Activated CD4-positive, alpha-beta T cell treated with anti-CD3 and anti-CD28 coated beads, Interleukin-2, amount 50 U/mL, for 48 hours (primary cell): ENCODE measurements around the gene CCIN.
"Not testable (repeated sequence)": the region's sequence is repeated elsewhere in the genome, so short reads cannot be mapped to it uniquely, and the experiment has no call there.

Experiments
- DNase-seq, 2 experiments: peaks; one replicate each; pipeline ENCODE4 v3.0.0-alpha.2; 2020

Gene CCIN

GRCh38 chr9:36169166-36169565, at the start of gene CCIN:
Gene CCIN (plus strand): TSS chr9:36169388. CDS start chr9:36169503, 115 bp downstream.
- no peak for DNase-seq

GRCh38 chr9:36119476-36119875, 49.7 kb upstream of the CCIN start:
- no peak for DNase-seq

- DNase-seq = no peak
These were observed 48.5 kb upstream of the CCIN start for GRCh38 chr9:36120705-36121104.

GRCh38 chr9:36121971-36122370, 47.2 kb upstream of the CCIN start:
- no peak for DNase-seq

- no peak for DNase-seq
These were observed 45.7 kb upstream of the CCIN start for GRCh38 chr9:36123515-36123914.

GRCh38 chr9:36125062-36125855, 43.9 kb upstream of the CCIN start:
- no peak for DNase-seq

- no peak for DNase-seq
These were observed 43.0 kb upstream of the CCIN start for GRCh38 chr9:36126016-36126730.

- DNase-seq = no peak
These were observed 41.4 kb upstream of the CCIN start for GRCh38 chr9:36127652-36128244.

- DNase-seq = no peak
These were observed 40.8 kb upstream of the CCIN start for GRCh38 chr9:36128349-36128748.

GRCh38 chr9:36129139-36129538, 40.0 kb upstream of the CCIN start:
- no peak for DNase-seq

GRCh38 chr9:36131666-36132065, 37.5 kb upstream of the CCIN start:
- not testable (repeated sequence) for DNase-seq

- no peak for DNase-seq
These were observed 37.1 kb upstream of the CCIN start for GRCh38 chr9:36132086-36132485.

- DNase-seq = no peak
These were observed 34.3 kb upstream of the CCIN start for GRCh38 chr9:36134761-36135505.

GRCh38 chr9:36135741-36136271, 33.4 kb upstream of the CCIN start:
- DNase-seq = no peak

- DNase-seq = peak; percentile 77 to 81
These were observed 32.8 kb upstream of the CCIN start, which contains the start of gene GLIPR2 for GRCh38 chr9:36136272-36136893. Gene GLIPR2 (plus strand): TSS chr9:36136733. CDS start chr9:36136779, 46 bp downstream.

- DNase-seq = no peak
These were observed 32.2 kb upstream of the CCIN start for GRCh38 chr9:36136894-36137391.

GRCh38 chr9:36137392-36138004, 31.7 kb upstream of the CCIN start:
- DNase-seq = no peak

- DNase-seq = no peak
These were observed 30.7 kb upstream of the CCIN start for GRCh38 chr9:36138496-36138895.

- no peak for DNase-seq
These were observed 30.3 kb upstream of the CCIN start for GRCh38 chr9:36138901-36139300.

- peak in 1 of 2 experiments; percentile 57 for DNase-seq
These were observed 28.8 kb upstream of the CCIN start for GRCh38 chr9:36140086-36141084.
